SHP77 treated with DMSO at 0.1 percent for 48 hours (cell line): ENCODE results near the gene PIP5KL1.

ENCODE experiments used
- DNase-seq: peaks from one replicate; lab custom pipeline; 2025; lab: John Stamatoyannopoulos, UW

The PIP5KL1 gene

GRCh38 chr9:127915801-127916719, 14.5 kb downstream of the PIP5KL1 start:
- DNase-seq: peak; percentile 76

GRCh38 chr9:127915325-127915752, 15.2 kb downstream of the PIP5KL1 start:
- no peak for DNase-seq

GRCh38 chr9:127913682-127914081, 16.9 kb downstream of the PIP5KL1 start:
- DNase-seq: no peak

GRCh38 chr9:127912882-127913281, 17.7 kb downstream of the PIP5KL1 start:
- peak; percentile 20 for DNase-seq

GRCh38 chr9:127912296-127912695, 18.3 kb downstream of the PIP5KL1 start:
- DNase-seq: no peak

- no peak for DNase-seq
Observed at GRCh38 chr9:127910613-127911205, 19.9 kb downstream of the PIP5KL1 start.

- DNase-seq: no peak
Observed at GRCh38 chr9:127909839-127910273, 20.7 kb downstream of the PIP5KL1 start.

GRCh38 chr9:127908660-127908926, 22.0 kb downstream of the PIP5KL1 start:
- no peak for DNase-seq

- no peak for DNase-seq
Observed at GRCh38 chr9:127907867-127908659, 22.5 kb downstream of the PIP5KL1 start.

GRCh38 chr9:127905788-127906191, 24.8 kb downstream of the PIP5KL1 start:
- no peak for DNase-seq

GRCh38 chr9:127905004-127905728, 25.4 kb downstream of the PIP5KL1 start:
- DNase-seq: no peak

GRCh38 chr9:127904561-127905003, 26.0 kb downstream of the PIP5KL1 start:
- DNase-seq: no peak

GRCh38 chr9:127903557-127904475, 26.8 kb downstream of the PIP5KL1 start:
- no peak for DNase-seq

- no peak for DNase-seq
Observed at GRCh38 chr9:127899128-127899943, 31.2 kb downstream of the PIP5KL1 start, which contains the start of gene ST6GALNAC6. Gene ST6GALNAC6, minus strand, starts transcription at chr9:127899603. Its CDS starts 1,622 bp downstream, at chr9:127897981.

- DNase-seq: no peak
Observed at GRCh38 chr9:127898433-127899127, 32.0 kb downstream of the PIP5KL1 start.

GRCh38 chr9:127897193-127897692, 33.3 kb downstream of the PIP5KL1 start:
- DNase-seq: no peak

- no peak for DNase-seq
Observed at GRCh38 chr9:127896395-127897192, 34.0 kb downstream of the PIP5KL1 start.

- no peak for DNase-seq
Observed at GRCh38 chr9:127895811-127896210, 34.8 kb downstream of the PIP5KL1 start.
